AG09309 (cell line): ENCODE measurements around the gene FSTL4.
A peak's percentile ranks its signal among the peaks of the same experiment; 100 is the strongest.

Experiments
- DNase-seq: peaks from one replicate; pipeline ENCODE4 v3.0.0-alpha.2; 2010; ENCODE audit warnings: low read depth
- H3K4me3 ChIP-seq: 2 replicates; pipeline ENCODE4 v1.5.1; 2011; ENCODE audit warnings: mild to moderate bottlenecking, low read depth, low read length, moderate library complexity; ENCODE audit not compliant: control insufficient read depth
- TF ChIP-seq, protein P1 (sequence below): IDR thresholded peaks from 2 replicates; pipeline ENCODE4 v1.5.1; 2011; ENCODE audit warnings: mild to moderate bottlenecking, low read depth, low read length, inconsistent platforms; ENCODE audit not compliant: insufficient read depth, control insufficient read depth; ENCODE audit errors: missing control alignments

FSTL4 gene

DNA sequence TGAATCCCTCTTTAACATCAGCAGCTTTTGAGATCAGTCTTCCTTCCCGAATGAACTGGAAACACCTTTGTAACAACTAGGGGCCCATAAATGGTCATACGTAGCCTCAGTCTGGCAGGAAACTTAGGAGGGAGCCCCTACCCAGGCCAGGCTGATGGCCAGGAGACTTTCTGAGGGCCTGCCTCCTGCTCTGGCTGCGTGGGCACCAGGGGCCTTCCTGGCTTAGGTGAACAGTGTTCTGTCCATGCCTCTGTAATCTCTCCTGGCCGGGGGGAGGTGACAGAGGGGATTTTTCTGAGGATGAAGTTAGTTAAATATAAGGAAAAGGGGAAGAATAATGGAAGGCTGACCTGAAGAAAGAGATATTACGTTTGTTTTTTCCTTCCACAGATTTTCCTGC, 843 bp upstream of the FSTL4 start:
- H3K4me3 ChIP-seq = no peak overlapping the region
- DNase-seq = no peak
- TF ChIP-seq, protein P1, sequence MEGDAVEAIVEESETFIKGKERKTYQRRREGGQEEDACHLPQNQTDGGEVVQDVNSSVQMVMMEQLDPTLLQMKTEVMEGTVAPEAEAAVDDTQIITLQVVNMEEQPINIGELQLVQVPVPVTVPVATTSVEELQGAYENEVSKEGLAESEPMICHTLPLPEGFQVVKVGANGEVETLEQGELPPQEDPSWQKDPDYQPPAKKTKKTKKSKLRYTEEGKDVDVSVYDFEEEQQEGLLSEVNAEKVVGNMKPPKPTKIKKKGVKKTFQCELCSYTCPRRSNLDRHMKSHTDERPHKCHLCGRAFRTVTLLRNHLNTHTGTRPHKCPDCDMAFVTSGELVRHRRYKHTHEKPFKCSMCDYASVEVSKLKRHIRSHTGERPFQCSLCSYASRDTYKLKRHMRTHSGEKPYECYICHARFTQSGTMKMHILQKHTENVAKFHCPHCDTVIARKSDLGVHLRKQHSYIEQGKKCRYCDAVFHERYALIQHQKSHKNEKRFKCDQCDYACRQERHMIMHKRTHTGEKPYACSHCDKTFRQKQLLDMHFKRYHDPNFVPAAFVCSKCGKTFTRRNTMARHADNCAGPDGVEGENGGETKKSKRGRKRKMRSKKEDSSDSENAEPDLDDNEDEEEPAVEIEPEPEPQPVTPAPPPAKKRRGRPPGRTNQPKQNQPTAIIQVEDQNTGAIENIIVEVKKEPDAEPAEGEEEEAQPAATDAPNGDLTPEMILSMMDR = no peak

GRCh38 chr5:133611357-133612248, 738 bp downstream of the FSTL4 start:
- TF ChIP-seq, protein P1 = no peak
- DNase-seq = no peak
- H3K4me3 ChIP-seq = no peak overlapping the region

- no peak overlapping the region for H3K4me3 ChIP-seq
- DNase-seq = no peak
- TF ChIP-seq, protein P1 = peak; percentile 40
Measured at GRCh38 chr5:133610489-133611356, 1.6 kb downstream of the FSTL4 start.

- TF ChIP-seq, protein P1 = no peak
- H3K4me3 ChIP-seq = no peak overlapping the region
- no peak for DNase-seq
Measured at GRCh38 chr5:133607451-133607850, 4.9 kb downstream of the FSTL4 start.

- TF ChIP-seq, protein P1 = no peak
- H3K4me3 ChIP-seq = no peak overlapping the region
- no peak for DNase-seq
Measured at GRCh38 chr5:133606835-133607234, 5.5 kb downstream of the FSTL4 start.

GRCh38 chr5:133605323-133605722, 7.0 kb downstream of the FSTL4 start:
- no peak for DNase-seq
- TF ChIP-seq, protein P1 = no peak

More at GRCh38 chr5:133605323-133605722, 7.0 kb downstream of the FSTL4 start:
- H3K4me3 ChIP-seq = no peak overlapping the region
